Skeletal muscle tissue (tissue), 4 donors: Measurements from ENCODE around the gene MYL10. TPM values are rescaled to one million over a fixed set of nuclear protein-coding genes. Genes with fewer than 3 reads are reported as not detected.

ENCODE experiments used
- H3K27ac ChIP-seq: one replicate; pipeline ENCODE4 v1.7.0; 2013; ENCODE audit warnings: mild to moderate bottlenecking, low read depth, low read length, inconsistent platforms
- H3K27me3 ChIP-seq, 3 donors: one replicate each; pipeline ENCODE4 v1.7.0; 2013; ENCODE audit warnings: low read length in 3 of 3; ENCODE audit not compliant: control insufficient read depth in 3 of 3, insufficient read depth in 3 of 3
- H3K36me3 ChIP-seq, 3 donors: one replicate each; pipeline ENCODE4 v1.7.0; 2013; ENCODE audit warnings: low read length in 3 of 3; ENCODE audit not compliant: control insufficient read depth in 3 of 3, insufficient read depth in 3 of 3
- H3K4me1 ChIP-seq, 3 donors: one replicate each; pipeline ENCODE4 v1.7.0; 2013; ENCODE audit warnings: low read length in 3 of 3, mild to moderate bottlenecking in 3 of 3; ENCODE audit not compliant: control insufficient read depth in 3 of 3, insufficient read depth in 3 of 3
- H3K4me3 ChIP-seq, 3 donors: one replicate each; pipeline ENCODE4 v1.7.0; 2013; ENCODE audit warnings: low read length in 3 of 3
- H3K9ac ChIP-seq, 3 donors: one replicate each; pipeline ENCODE4 v1.7.0; 2013; ENCODE audit warnings: low read length in 3 of 3, mild to moderate bottlenecking in 3 of 3, moderate library complexity in 2 of 3, low read depth in 1 of 3
- H3K9me3 ChIP-seq, 3 donors: one replicate each; pipeline ENCODE4 v1.7.0; 2013; ENCODE audit warnings: low read length in 3 of 3; ENCODE audit not compliant: control insufficient read depth in 3 of 3
- total RNA-seq: library from RNA; depleted of rRNA; stranded (reverse); fragments of >200 nt; gene quantifications from one replicate; pipeline ENCODE4 v1.2.3, GENCODE V29; 2014
- donor health status: Osteomylitis.

MYL10 gene
- total RNA-seq, 1 donor from 2014 or later: 8.4 TPM

DNA sequence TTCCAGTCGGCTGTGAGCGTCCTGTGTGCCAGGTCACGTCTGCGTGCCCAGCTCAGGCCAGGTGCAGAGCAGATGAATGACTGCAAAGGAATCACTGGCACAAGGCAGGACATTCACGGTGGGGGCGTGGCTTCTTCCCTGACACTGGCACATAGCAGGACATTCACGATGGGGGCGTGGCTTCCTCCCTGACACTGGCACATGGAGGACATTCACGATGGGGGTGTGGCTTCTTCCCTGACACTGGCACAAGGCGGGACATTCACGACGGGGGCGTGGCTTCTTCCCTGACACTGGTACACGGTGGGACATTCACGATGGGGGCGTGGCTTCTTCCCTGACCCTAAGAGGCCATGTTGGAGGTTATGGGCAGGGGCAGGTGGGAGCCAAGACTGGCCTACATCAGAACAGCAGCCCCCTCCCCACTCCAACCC is 64.3 kb downstream of the MYL10 start:
- Histone ChIP-seq H3K27ac (no peak overlapping the region), H3K4me3 (peak overlapping the region in 2 of 3 donors; percentile 24 to 45), H3K4me1 (peaks cover 3 to 15% (median 4%) of the 10 kb centered on the region in 3 donors), H3K27me3 (peaks cover 3 to 25% (median 16%) of the 10 kb centered on the region in 3 donors), H3K36me3 (no peaks in the 10 kb centered on the region), H3K9me3 (no peaks in the 10 kb centered on the region), H3K9ac (no peak overlapping the region)

GRCh38 chr7:101563943-101564777 is 64.9 kb downstream of the MYL10 start:
- Histone ChIP-seq H3K9ac (no peak overlapping the region), H3K36me3 (no peaks in the 10 kb centered on the region), H3K4me3 (peak overlapping the region in 2 of 3 donors; percentile 24 to 45), H3K27ac (no peak overlapping the region), H3K27me3 (peaks cover 3 to 25% (median 16%) of the 10 kb centered on the region in 3 donors), H3K9me3 (no peaks in the 10 kb centered on the region), H3K4me1 (peaks cover 3 to 15% (median 4%) of the 10 kb centered on the region in 3 donors)

Other genes starting within 250 kb of the MYL10 start
- 18.3 TPM for gene CUX1, start 188.3 kb upstream of the MYL10 start, total RNA-seq